GM19467 (cell line): ENCODE results near the gene IP6K2.

Experiments
- ATAC-seq: cut with Tn5 transposase; IDR thresholded peaks from one replicate; pipeline ENCODE4 v1.9.1; 2021; ENCODE audit warnings: mild to moderate bottlenecking, moderate library complexity; ENCODE audit not compliant: unreplicated experiment

Gene IP6K2

GRCh38 chr3:48692551-48692950 is 24.5 kb downstream of the IP6K2 start:
- no peak for ATAC-seq

- ATAC-seq: no peak
Measured at GRCh38 chr3:48690846-48691458, 26.1 kb downstream of the IP6K2 start.

GRCh38 chr3:48689384-48689783 is 27.6 kb downstream of the IP6K2 start:
- no peak for ATAC-seq

GRCh38 chr3:48688737-48689075 is 28.3 kb downstream of the IP6K2 start:
- ATAC-seq: no peak

- no peak for ATAC-seq
Measured at GRCh38 chr3:48688032-48688736, 28.8 kb downstream of the IP6K2 start.

DNA sequence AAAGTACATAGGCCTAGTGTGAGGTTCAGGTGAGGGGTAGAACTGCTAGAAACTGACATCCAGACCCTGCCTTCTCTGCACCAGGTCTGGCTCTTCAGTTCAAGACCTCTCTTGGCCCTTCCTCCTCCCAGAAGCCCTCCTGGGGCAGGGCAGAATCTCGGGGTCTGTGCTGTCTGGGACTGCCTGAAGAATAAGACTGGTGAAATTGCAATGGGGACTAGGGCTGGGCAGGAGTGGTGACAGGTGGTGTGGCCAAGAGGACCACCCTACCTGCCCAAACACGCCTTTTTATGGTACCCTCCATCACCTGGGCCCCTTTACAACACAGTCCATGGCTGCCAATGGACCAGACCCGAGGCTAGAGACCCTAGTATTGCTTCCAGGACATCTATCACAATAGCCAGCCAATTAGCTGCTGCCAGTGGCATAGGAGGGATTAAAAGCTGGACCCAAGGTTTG is 29.8 kb downstream of the IP6K2 start:
- no peak for ATAC-seq

DNA sequence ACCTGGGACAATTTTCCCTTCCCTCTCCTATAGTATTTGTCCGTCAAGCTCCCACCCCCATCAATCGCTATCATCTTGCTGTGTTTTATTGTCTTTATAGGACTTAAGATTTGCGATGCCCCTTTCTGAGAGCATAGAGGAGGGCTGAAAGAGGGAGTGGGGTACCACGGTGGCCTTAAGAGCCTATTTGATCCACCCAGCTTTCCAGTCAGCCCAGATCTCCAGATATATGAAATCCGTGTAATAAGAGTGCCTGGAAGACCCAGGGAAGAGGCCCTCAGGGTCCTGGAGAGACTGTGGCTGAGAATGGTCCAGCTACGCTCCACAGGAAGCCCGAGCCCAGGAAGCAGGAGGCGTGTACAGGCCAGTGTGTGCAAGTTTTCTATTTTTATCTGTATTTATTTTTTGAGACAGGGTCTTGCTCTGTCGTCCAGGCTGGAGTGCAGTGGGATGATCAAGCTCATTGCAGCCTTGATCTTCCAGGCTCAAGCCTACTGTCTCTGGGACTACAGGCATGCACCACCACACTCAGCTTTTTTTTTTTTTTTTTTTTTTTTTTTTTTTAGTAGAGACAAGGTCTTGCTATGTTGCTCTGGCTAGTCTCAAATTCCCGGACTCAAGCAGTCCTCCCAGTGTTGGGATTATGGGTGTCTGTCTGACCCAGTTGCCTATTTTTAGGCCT is 30.3 kb downstream of the IP6K2 start:
- no peak for ATAC-seq

- ATAC-seq: peak; percentile 65
Measured at GRCh38 chr3:48685603-48686511, 31.2 kb downstream of the IP6K2 start, which contains the start of gene NCKIPSD. Gene NCKIPSD (minus strand): TSS chr3:48685915. CDS start chr3:48685807, 108 bp downstream.

DNA sequence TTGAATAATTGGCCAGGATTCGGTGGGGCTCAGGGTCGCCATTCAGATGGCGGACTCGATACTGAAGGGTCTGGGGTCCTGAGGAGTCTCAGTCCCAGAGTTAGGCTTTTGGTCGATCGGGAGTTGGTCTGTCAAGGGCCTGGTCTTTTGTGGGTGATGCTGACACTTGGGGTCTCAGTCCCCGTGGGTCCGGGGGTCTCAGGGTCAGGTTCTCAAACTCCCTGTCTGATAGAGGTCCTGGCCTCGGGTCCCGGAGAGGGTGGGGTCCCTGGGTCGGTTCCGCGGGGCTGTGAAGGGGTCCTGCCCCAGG is 31.8 kb downstream of the IP6K2 start:
- ATAC-seq: no peak

DNA sequence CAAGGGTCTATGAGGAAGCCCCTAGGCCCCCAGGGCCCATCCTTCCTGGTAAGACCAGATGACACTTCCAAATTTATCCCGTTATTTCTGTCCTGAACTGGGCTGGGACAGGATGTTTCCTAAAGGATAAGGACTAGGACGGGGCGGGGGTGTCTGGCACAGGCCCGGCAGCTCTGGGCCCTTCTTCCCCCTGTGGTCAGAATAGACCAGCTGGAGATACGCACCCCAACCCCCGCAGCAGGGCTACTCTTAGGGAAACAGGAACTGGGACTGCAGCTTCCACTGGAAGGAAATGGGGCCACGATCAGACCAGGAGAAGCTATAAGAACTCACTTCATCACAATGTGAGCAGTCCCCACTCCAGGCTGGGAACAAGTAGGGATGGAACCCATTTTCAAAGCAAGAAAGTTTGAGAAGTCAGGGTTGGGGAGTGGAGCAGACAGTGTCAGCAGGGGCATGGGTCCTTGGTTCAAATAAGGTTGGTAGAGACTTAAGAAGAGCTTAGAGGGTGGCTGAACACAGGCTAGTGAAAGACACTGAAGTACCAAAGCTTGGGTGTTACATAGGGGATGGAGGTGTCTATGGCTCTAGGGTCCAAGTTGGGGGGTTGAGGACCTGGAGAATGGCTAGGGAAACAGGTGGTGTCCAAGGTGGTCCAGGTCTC is 32.4 kb downstream of the IP6K2 start:
- no peak for ATAC-seq

- no peak for ATAC-seq
Measured at GRCh38 chr3:48684054-48684349, 33.0 kb downstream of the IP6K2 start.

DNA sequence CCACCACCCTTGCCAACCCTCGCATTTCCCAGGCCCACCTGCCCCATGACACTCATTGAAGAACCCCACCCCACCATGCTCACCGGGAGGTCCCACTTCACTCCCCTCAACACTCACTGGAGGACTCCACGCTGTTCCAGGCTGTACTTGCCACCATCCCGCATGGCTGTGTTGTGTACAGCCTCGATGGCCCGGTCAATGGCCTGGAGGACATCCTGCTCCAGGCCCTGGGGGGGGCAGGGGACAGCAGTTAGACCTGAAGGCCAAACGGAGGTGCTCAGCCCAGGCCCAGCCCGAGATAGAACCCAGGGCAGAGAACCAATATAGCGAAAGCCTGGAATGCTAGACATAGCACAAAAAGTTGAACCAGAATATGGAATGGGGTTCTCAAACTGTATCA is 34.2 kb downstream of the IP6K2 start:
- ATAC-seq: no peak

- no peak for ATAC-seq
Measured at GRCh38 chr3:48681974-48682610, 34.9 kb downstream of the IP6K2 start.

- no peak for ATAC-seq
Measured at GRCh38 chr3:48681541-48681880, 35.5 kb downstream of the IP6K2 start.

DNA sequence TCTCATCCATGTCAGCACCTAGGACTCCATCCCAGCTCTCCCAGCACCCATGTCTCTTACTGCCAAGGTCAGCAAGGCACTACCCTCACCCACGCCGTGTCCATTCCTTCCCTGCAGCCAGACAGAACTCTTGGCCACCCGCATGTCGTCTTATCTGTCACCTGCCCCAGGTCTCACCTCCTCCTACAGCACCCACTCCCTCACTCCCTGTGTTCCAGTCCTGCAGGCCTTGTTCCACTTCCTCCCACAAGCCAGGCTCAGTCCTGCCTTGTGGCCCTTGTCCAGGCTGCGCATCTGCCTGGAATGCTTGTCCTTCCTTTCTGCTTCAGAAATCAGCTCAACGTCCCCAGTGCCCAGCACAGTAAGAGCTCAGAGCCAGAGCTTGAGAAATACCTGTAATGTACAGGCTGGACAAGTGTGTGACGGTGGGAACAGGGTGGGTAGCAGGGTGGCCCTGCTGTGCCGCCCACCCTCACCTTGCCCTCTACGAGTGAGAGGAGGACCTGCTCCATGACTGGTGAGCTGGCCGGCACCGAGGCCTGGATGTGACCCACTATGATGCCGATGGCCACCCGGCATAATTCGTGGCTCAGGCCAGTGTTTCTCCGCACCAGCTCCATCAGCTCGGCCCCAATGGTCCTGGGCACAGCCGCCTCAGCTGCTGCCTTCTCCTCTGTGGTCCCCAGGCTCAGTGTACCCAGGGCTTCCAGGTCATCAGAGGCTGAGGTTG is 36.0 kb downstream of the IP6K2 start:
- no peak for ATAC-seq

DNA sequence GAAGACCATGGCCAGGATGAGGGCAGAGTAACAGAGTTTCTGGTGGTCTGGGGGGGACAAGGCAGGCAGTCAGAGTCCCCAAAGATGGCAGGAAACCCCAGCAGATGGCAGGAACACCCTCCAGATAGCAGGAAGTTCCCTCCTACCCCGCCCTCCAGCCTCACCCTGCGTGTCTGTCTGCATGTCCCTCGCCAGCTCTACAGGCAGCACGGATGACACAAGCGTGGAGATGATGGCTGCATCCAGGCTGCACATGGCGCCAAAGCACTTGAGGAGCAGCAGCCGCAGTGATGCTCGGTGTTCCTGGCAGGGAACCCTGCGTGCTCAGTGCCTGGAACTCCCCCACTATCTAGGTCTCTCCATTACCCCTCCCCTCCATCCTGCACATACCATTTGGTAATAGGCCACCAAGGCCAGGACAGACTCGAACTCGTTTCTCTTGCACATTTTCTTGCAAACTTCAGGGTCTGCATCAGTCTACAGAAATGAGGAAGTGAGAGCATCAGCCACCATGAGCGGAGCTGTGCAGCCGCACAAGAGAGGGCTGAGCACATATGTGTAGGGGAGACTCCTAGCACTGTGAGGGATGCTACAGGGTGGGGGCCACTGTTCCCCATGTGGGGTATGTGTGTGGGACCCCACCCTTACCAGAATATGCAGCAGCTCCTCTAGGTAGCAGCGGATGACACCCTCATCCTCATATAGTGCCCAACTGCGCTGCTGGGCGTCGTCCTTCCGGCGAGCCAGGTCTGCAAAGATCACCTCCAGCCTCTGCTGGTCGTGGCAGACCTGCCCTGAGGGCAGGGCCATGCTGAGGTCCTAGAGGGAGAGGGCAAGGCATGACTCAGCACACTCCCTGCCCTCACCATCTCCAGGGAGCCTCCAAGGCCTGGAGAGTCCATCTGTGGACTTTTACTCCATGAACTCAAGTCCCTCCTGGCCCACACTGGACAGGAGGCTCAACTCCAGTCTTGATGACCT is 37.3 kb downstream of the IP6K2 start:
- no peak for ATAC-seq

DNA sequence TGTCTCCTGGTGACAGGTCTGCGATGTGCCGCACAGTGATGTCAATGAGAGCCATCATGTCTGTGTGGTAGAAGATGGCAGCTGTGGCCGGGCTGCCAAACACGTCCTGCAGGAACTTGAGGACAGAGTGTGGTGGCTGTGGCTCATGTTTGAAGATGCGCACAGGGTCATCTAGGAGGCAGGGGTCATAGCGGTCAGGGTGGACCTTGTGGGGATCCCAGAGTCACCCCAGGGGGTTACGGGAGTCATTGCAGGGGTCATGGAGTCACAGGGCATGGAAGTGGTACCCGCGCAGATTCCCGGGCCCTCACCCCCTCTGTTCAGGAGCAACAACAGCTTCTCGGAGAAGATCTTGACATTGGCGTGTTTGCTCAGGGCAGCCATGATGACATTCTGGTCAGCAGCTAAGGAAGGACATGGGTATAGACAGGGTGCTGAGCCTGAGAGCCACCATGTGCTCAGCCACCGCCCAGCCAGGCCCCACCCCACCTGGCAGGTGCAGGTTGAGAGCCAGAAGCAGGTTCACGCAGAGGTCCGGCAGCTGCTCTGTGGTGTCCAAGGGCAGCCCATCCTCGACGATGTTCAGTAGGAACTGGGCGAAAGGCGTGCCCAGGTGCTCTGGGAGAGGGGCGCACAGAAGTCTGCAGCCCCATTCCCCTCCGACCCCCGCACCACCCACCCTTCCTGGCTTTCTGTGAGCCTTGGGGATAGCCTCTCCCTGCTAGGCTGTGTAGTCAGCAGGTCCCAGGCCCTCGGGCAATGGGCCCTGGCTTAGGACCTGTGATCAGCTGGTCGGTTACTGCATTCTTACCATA is 38.2 kb downstream of the IP6K2 start:
- no peak for ATAC-seq

GRCh38 chr3:48678056-48678455 is 39.0 kb downstream of the IP6K2 start:
- ATAC-seq: no peak
